ENCODE measurements around the gene ZIC4. TPM values are rescaled to one million over a fixed set of nuclear protein-coding genes. Genes with fewer than 3 reads are reported as not detected.

Gene ZIC4
- polyA plus RNA-seq, 4 donors, result 0.03 TPM; not detected in 3

DNA sequence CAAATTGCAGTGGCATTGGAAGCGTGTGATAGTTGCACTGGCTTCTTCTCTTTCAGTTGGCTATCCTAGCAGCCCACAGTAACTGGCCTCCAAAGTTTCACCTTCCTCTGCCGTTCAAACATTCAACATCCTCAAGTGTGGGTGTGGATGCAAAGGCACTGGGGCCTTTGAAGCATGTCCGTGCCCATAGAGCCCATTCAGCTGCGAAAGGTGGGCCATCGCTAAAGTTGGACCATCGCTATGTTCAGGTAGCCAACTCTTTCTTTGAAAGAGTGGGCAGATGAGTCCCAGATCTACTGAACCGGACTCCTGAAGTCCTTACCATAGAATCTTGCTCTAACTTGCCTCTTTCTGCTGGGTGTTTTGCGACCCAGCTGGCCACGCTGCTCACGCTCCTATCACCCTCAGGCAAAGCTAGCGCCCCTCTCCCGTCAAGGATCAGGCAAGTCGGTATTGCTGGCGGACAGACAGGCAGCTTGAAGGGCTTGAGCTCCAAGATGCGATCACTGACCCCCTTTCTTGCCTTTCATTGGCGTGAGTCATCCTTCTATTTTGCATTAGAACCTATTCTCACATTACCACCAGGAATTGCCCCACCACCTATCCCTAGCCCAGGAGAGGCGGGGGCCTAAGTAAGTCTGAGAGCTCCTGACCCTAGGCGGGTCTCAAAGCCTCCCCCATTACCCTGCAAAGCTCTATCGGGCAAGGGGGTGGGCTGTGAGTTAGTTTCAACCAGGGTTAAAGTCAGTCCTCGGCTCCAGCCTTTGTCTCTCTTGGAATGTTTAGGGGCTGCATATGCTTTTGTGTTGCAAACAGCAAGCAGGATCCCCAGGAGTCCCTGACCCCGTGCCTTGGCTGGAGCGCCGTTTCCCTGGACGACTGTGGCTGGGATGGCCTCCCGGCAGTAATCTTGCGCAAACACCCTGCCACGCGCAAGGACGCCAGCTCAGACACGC lies 28.7 kb downstream of the ZIC4 start:
- Histone ChIP-seq H3K4me3 (ENCODE audit: low read depth in 1 of 3, low read length in 3 of 3) (no peak overlapping the region), H3K9me3 (ENCODE audit: control insufficient read depth in 2 of 2, insufficient read depth in 1 of 2, low read depth in 1 of 2, low read length in 1 of 2) (peaks cover 0 to 7% of the 10 kb centered on the region in 2 donors), H3K27me3 (ENCODE audit: control insufficient read depth in 3 of 3, insufficient read depth in 3 of 3, low read length in 3 of 3) (peaks cover 0 to 84% (median 42%) of the 10 kb centered on the region in 3 donors), H3K36me3 (ENCODE audit: control insufficient read depth in 3 of 3, insufficient read depth in 2 of 3, low read depth in 1 of 3, low read length in 3 of 3) (no peaks in the 10 kb centered on the region), H3K27ac (ENCODE audit: low read depth in 1 of 3, low read length in 2 of 3) (no peak overlapping the region), H3K4me1 (ENCODE audit: control insufficient read depth in 3 of 3, insufficient read depth in 2 of 3, low read depth in 1 of 3, low read length in 2 of 3) (no peaks in the 10 kb centered on the region)
- WGBS, 3 donors, result 9 to 14% (median 10%) methylated on average over 30 of the region's 30 CpGs
- DNase-seq, result no peak
- FAIRE-seq, result no peak

DNA sequence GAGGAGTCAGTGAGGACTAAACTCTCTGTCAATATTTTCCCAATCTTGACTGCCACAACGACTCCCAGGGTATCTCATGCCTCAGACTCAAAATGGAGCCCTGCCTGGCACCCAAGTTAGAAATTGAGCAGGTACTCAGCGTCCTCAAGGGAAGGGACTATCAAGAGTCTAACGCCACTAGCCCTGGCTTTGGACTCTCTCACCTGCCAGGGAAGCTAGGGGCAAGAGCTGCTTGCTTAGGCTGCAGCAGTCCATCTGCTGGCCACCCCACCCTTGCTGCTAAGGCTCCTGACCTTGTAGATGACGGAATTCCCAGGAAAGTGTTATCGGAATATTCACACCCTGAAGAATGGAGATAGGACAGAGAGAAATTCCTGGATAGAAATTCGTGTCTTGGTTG lies 33.0 kb downstream of the ZIC4 start:
- DNase-seq (no peak), FAIRE-seq (no peak)
- Histone ChIP-seq H3K27me3 (ENCODE audit: control insufficient read depth in 3 of 3, insufficient read depth in 3 of 3, low read length in 3 of 3) (peaks cover 4 to 88% (median 51%) of the 10 kb centered on the region in 3 donors), H3K27ac (ENCODE audit: low read depth in 1 of 3, low read length in 2 of 3) (no peak overlapping the region), H3K4me3 (ENCODE audit: low read depth in 1 of 3, low read length in 3 of 3) (no peak overlapping the region), H3K36me3 (ENCODE audit: control insufficient read depth in 3 of 3, insufficient read depth in 2 of 3, low read depth in 1 of 3, low read length in 3 of 3) (no peaks in the 10 kb centered on the region), H3K9me3 (ENCODE audit: control insufficient read depth in 2 of 2, insufficient read depth in 1 of 2, low read depth in 1 of 2, low read length in 1 of 2) (peaks cover 0 to 10% of the 10 kb centered on the region in 2 donors), H3K4me1 (ENCODE audit: control insufficient read depth in 3 of 3, insufficient read depth in 2 of 3, low read depth in 1 of 3, low read length in 2 of 3) (no peaks in the 10 kb centered on the region)
- 4 to 11% (median 5%) methylated on average over 6 of the region's 6 CpGs for WGBS, 3 donors

DNA sequence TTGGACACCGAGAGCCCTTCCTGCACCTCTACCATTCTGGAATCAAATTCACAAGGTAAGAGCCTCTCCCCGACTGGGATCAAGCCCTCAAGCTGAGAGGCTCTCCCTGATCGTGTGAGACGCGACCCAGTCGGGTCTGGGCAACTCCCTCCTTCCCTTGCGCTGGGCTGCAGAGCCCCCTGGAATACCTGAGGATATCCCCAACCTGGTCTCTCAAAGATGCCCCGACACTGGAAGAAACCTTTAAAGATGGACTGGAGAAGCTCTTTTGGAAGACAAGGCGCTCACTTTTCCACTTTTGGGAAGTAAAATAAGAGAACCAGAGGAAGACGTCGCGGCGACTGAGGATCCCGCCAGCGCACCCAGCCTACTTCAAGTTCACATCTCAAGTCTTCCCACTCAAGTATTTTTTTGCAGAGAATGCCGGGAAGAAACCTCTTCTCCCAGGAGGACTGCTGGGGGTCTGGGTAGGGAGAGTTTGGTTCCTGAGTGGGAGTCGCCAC lies 33.8 kb downstream of the ZIC4 start:
- H3K27me3 ChIP-seq (ENCODE audit: control insufficient read depth in 3 of 3, insufficient read depth in 3 of 3, low read length in 3 of 3), result peaks cover 4 to 88% (median 47%) of the 10 kb centered on the region in 3 donors
- H3K4me1 ChIP-seq (ENCODE audit: control insufficient read depth in 3 of 3, insufficient read depth in 2 of 3, low read depth in 1 of 3, low read length in 2 of 3), result no peaks in the 10 kb centered on the region
- H3K9me3 ChIP-seq (ENCODE audit: control insufficient read depth in 2 of 2, insufficient read depth in 1 of 2, low read depth in 1 of 2, low read length in 1 of 2), result peaks cover 0 to 10% of the 10 kb centered on the region in 2 donors
- no peak overlapping the region for H3K27ac ChIP-seq (ENCODE audit: low read depth in 1 of 3, low read length in 2 of 3)
- no peak for FAIRE-seq
- H3K4me3 ChIP-seq (ENCODE audit: low read depth in 1 of 3, low read length in 3 of 3), result no peak overlapping the region
- no peak for DNase-seq
- WGBS, 3 donors, result 4 to 10% (median 5%) methylated on average over 17 of the region's 17 CpGs
- H3K36me3 ChIP-seq (ENCODE audit: control insufficient read depth in 3 of 3, insufficient read depth in 2 of 3, low read depth in 1 of 3, low read length in 3 of 3), result no peaks in the 10 kb centered on the region

DNA sequence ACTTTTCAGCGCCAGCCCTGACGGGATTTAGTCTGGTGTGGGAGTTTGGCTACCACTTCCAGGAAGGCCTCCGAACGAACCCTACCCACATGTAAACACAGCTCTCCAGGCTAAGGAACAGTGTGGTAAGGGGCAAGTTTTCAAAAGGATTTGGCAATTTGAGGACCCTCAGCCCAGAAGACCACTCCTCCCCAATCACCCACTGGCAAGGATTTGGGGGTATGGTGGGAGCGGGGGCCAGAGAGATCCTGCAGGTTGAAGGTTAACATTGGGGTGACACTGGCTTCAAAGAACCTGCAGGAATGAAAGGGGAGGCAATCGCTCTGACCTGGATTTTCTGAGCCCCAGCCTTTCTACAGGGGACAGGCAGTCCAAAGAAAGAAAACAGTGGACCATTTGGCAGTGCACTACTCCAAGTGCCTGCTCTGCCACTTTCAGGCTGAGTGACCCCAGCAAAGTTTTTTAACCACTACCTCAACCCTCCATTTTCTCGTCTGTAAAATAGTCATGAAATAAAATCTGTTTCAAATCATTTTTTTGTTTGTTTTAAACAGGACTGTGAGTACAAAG lies 34.5 kb downstream of the ZIC4 start:
- H3K4me1 ChIP-seq (ENCODE audit: control insufficient read depth in 3 of 3, insufficient read depth in 2 of 3, low read depth in 1 of 3, low read length in 2 of 3), result no peaks in the 10 kb centered on the region
- H3K9me3 ChIP-seq (ENCODE audit: control insufficient read depth in 2 of 2, insufficient read depth in 1 of 2, low read depth in 1 of 2, low read length in 1 of 2), result peaks cover 0 to 5% of the 10 kb centered on the region in 2 donors
- no peak overlapping the region for H3K4me3 ChIP-seq (ENCODE audit: low read depth in 1 of 3, low read length in 3 of 3)
- DNase-seq, result no peak
- H3K27me3 ChIP-seq (ENCODE audit: control insufficient read depth in 3 of 3, insufficient read depth in 3 of 3, low read length in 3 of 3), result peaks cover 4 to 83% (median 44%) of the 10 kb centered on the region in 3 donors
- no peak for FAIRE-seq
- H3K36me3 ChIP-seq (ENCODE audit: control insufficient read depth in 3 of 3, insufficient read depth in 2 of 3, low read depth in 1 of 3, low read length in 3 of 3), result no peaks in the 10 kb centered on the region
- 7 to 14% (median 9%) methylated on average over 7 of the region's 7 CpGs for WGBS, 3 donors
- no peak overlapping the region for H3K27ac ChIP-seq (ENCODE audit: low read depth in 1 of 3, low read length in 2 of 3)

DNA sequence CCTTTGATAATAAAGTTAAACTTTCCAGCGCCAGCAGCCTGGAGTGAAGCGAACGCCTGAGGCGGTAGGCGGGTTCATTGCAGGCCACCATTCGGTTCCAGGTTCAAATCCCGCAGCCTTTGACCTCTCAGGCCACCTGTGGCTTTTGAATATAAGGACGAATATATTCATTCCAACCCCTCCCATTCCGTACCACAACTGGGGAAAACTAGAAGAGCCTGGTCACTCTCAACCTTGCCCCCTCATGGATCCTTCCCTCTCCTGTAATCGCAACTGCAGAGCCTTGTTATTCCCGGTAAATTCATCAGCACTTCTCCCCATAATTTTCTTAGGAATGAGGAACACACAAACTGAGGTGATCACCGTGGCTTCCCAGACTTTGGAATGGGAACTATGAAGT lies 35.2 kb downstream of the ZIC4 start:
- no peak for DNase-seq
- H3K36me3 ChIP-seq (ENCODE audit: control insufficient read depth in 3 of 3, insufficient read depth in 2 of 3, low read depth in 1 of 3, low read length in 3 of 3), result no peaks in the 10 kb centered on the region
- no peak overlapping the region for H3K27ac ChIP-seq (ENCODE audit: low read depth in 1 of 3, low read length in 2 of 3)
- peaks cover 0 to 5% of the 10 kb centered on the region in 2 donors for H3K9me3 ChIP-seq (ENCODE audit: control insufficient read depth in 2 of 2, insufficient read depth in 1 of 2, low read depth in 1 of 2, low read length in 1 of 2)
- WGBS, 3 donors, result 6 to 10% (median 7%) methylated on average over 12 of the region's 12 CpGs
- H3K4me1 ChIP-seq (ENCODE audit: control insufficient read depth in 3 of 3, insufficient read depth in 2 of 3, low read depth in 1 of 3, low read length in 2 of 3), result no peaks in the 10 kb centered on the region
- no peak for FAIRE-seq
- no peak overlapping the region for H3K4me3 ChIP-seq (ENCODE audit: low read depth in 1 of 3, low read length in 3 of 3)
- peaks cover 4 to 80% (median 44%) of the 10 kb centered on the region in 3 donors for H3K27me3 ChIP-seq (ENCODE audit: control insufficient read depth in 3 of 3, insufficient read depth in 3 of 3, low read length in 3 of 3)

DNA sequence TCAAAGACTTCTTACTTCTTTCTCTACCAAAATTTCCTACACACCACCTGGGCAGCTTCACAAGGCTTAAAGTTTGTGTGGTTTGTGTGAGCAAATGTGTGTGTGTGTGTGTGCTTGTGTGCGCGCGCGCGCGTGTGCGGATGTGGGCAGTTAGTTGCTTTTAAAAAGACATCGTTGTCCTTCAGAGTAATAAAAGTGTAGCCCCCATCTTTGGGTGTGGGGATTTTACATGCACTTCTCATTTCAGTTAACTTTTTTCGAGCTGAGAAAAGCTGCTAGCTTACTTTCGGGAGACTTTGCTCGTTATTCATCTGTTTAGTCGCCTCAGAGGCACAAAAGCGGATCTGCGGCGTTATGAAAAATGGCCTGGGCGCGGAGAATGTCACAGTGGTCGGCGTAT lies 36.0 kb downstream of the ZIC4 start:
- Histone ChIP-seq H3K27me3 (ENCODE audit: control insufficient read depth in 3 of 3, insufficient read depth in 3 of 3, low read length in 3 of 3) (peaks cover 4 to 83% (median 44%) of the 10 kb centered on the region in 3 donors), H3K4me3 (ENCODE audit: low read depth in 1 of 3, low read length in 3 of 3) (no peak overlapping the region), H3K9me3 (ENCODE audit: control insufficient read depth in 2 of 2, insufficient read depth in 1 of 2, low read depth in 1 of 2, low read length in 1 of 2) (peaks cover 0 to 5% of the 10 kb centered on the region in 2 donors), H3K4me1 (ENCODE audit: control insufficient read depth in 3 of 3, insufficient read depth in 2 of 3, low read depth in 1 of 3, low read length in 2 of 3) (no peaks in the 10 kb centered on the region), H3K36me3 (ENCODE audit: control insufficient read depth in 3 of 3, insufficient read depth in 2 of 3, low read depth in 1 of 3, low read length in 3 of 3) (no peaks in the 10 kb centered on the region), H3K27ac (ENCODE audit: low read depth in 1 of 3, low read length in 2 of 3) (no peak overlapping the region)
- no peak for DNase-seq
- FAIRE-seq, result no peak
- 11 to 34% (median 27%) methylated on average over 19 of the region's 19 CpGs for WGBS, 3 donors

DNA sequence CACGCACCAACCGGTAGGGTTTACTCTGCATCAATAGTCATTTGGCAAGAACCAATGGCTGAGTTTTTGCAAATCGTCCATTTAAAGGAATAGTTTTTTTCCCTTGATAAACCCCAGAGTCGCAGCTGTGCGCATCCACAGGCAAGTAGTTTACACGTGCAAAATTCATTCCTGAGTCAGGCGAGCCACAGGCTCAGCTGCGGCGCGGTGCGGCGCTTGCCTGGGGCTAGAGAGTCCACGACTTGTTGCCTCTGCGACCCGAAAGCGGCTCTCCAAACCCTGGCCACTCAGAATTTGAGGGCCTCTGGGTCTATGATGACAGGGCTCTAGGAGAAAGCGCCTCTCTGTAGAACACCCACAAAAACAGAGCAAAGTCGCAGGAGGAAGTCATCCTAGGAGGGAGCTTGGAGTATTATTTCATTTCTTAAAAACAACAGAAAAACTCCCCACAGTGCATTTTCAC lies 36.7 kb downstream of the ZIC4 start:
- peaks cover 0 to 5% of the 10 kb centered on the region in 2 donors for H3K9me3 ChIP-seq (ENCODE audit: control insufficient read depth in 2 of 2, insufficient read depth in 1 of 2, low read depth in 1 of 2, low read length in 1 of 2)
- H3K27me3 ChIP-seq (ENCODE audit: control insufficient read depth in 3 of 3, insufficient read depth in 3 of 3, low read length in 3 of 3), result peaks cover 4 to 83% (median 45%) of the 10 kb centered on the region in 3 donors
- H3K27ac ChIP-seq (ENCODE audit: low read depth in 1 of 3, low read length in 2 of 3), result no peak overlapping the region
- DNase-seq (no peak), FAIRE-seq (no peak)
- no peak overlapping the region for H3K4me3 ChIP-seq (ENCODE audit: low read depth in 1 of 3, low read length in 3 of 3)
- 8 to 16% (median 9%) methylated on average over 18 of the region's 18 CpGs for WGBS, 3 donors
- H3K36me3 ChIP-seq (ENCODE audit: control insufficient read depth in 3 of 3, insufficient read depth in 2 of 3, low read depth in 1 of 3, low read length in 3 of 3), result no peaks in the 10 kb centered on the region
- no peaks in the 10 kb centered on the region for H3K4me1 ChIP-seq (ENCODE audit: control insufficient read depth in 3 of 3, insufficient read depth in 2 of 3, low read depth in 1 of 3, low read length in 2 of 3)

DNA sequence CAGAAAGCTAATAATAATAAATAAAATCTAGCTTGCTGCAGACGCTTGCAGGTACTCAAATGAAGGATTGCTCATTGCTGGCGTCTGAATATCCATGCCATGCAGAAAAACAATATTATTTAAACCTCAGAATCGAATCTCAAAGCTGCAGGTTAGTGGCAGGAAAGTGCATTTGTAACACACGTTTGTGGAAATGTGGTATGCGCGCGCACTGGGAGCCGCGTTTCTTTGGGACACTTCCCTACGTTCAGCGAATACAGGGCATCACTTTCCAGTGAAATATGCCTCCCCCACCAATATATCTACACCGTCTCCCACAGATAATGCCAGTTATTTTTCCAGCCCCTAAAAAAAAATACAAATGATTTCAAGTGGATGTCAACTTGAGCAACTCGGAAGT lies 37.1 kb downstream of the ZIC4 start:
- FAIRE-seq (no peak), DNase-seq (no peak)
- 8 to 15% (median 14%) methylated on average over 13 of the region's 13 CpGs for WGBS, 3 donors
- H3K27ac ChIP-seq (ENCODE audit: low read depth in 1 of 3, low read length in 2 of 3), result no peak overlapping the region
- H3K36me3 ChIP-seq (ENCODE audit: control insufficient read depth in 3 of 3, insufficient read depth in 2 of 3, low read depth in 1 of 3, low read length in 3 of 3), result no peaks in the 10 kb centered on the region
- peaks cover 0 to 5% of the 10 kb centered on the region in 2 donors for H3K9me3 ChIP-seq (ENCODE audit: control insufficient read depth in 2 of 2, insufficient read depth in 1 of 2, low read depth in 1 of 2, low read length in 1 of 2)
- no peak overlapping the region for H3K4me3 ChIP-seq (ENCODE audit: low read depth in 1 of 3, low read length in 3 of 3)
- H3K27me3 ChIP-seq (ENCODE audit: control insufficient read depth in 3 of 3, insufficient read depth in 3 of 3, low read length in 3 of 3), result peaks cover 4 to 83% (median 47%) of the 10 kb centered on the region in 3 donors
- H3K4me1 ChIP-seq (ENCODE audit: control insufficient read depth in 3 of 3, insufficient read depth in 2 of 3, low read depth in 1 of 3, low read length in 2 of 3), result no peaks in the 10 kb centered on the region

All from small intestine (tissue), 7 donors.